AML-193 (cell line): Measurements from ENCODE around the gene TMED3.
"Not testable (repeated sequence)": the region's sequence is repeated elsewhere in the genome, so short reads cannot be mapped to it uniquely, and the experiment has no call there.

ENCODE experiments used
- DNase-seq, 2 experiments: peaks; one replicate each; lab custom pipeline; 2025; lab: John Stamatoyannopoulos, UW

Gene TMED3

GRCh38 chr15:79316864-79317263 is 6.0 kb downstream of the TMED3 start:
- no peak for DNase-seq

GRCh38 chr15:79319973-79320372 is 9.1 kb downstream of the TMED3 start:
- not testable (repeated sequence) for DNase-seq

- DNase-seq: no peak
Measured at GRCh38 chr15:79321876-79322275, 11.0 kb downstream of the TMED3 start.

GRCh38 chr15:79322306-79322705 is 11.4 kb downstream of the TMED3 start:
- no peak for DNase-seq

GRCh38 chr15:79322945-79323344 is 12.0 kb downstream of the TMED3 start:
- DNase-seq: no peak

- no peak for DNase-seq
Measured at GRCh38 chr15:79329171-79329611, 18.3 kb downstream of the TMED3 start.

GRCh38 chr15:79332824-79333510 is 22.1 kb downstream of the TMED3 start:
- DNase-seq: no peak

GRCh38 chr15:79337591-79337990 is 26.7 kb downstream of the TMED3 start:
- DNase-seq: no peak

GRCh38 chr15:79339588-79340314 is 28.8 kb downstream of the TMED3 start:
- DNase-seq: peak; percentile 45 to 55

GRCh38 chr15:79340315-79340602 is 29.3 kb downstream of the TMED3 start:
- no peak for DNase-seq

GRCh38 chr15:79341396-79341795 is 30.5 kb downstream of the TMED3 start:
- DNase-seq: no peak

GRCh38 chr15:79349525-79349924 is 38.6 kb downstream of the TMED3 start:
- DNase-seq: no peak

GRCh38 chr15:79352206-79352605 is 41.3 kb downstream of the TMED3 start:
- DNase-seq: no peak

- DNase-seq: no peak
Measured at GRCh38 chr15:79357566-79357965, 46.7 kb downstream of the TMED3 start.

- DNase-seq: no peak
Measured at GRCh38 chr15:79358069-79358468, 47.2 kb downstream of the TMED3 start.

- DNase-seq: no peak
Measured at GRCh38 chr15:79364571-79365240, 53.8 kb downstream of the TMED3 start.

GRCh38 chr15:79365765-79366164 is 54.9 kb downstream of the TMED3 start:
- DNase-seq: no peak

GRCh38 chr15:79366691-79367090 is 55.8 kb downstream of the TMED3 start:
- DNase-seq: no peak

- no peak for DNase-seq
Measured at GRCh38 chr15:79370716-79371115, 59.8 kb downstream of the TMED3 start.

GRCh38 chr15:79371591-79371990 is 60.7 kb downstream of the TMED3 start:
- no peak for DNase-seq

- DNase-seq: no peak
Measured at GRCh38 chr15:79372428-79372827, 61.5 kb downstream of the TMED3 start.
